HepG2 (cell line): Measurements from ENCODE around the gene ZNF207. TPM values are rescaled to one million over a fixed set of nuclear protein-coding genes. Genes with fewer than 3 reads are reported as not detected.
A peak's percentile ranks its signal among the peaks of the same experiment; 100 is the strongest.

Experiments used
- BCL6 ChIP-seq: IDR thresholded peaks from 2 replicates; pipeline ENCODE4 v1.6.1; 2016; ENCODE audit warnings: missing genetic modification reagents, missing compliant biosample characterization
- CHCHD3 ChIP-seq: sonication (generic); formaldehyde crosslinking; IDR thresholded peaks from 2 replicates; pipeline ENCODE4 v1.8.0; 2022; ENCODE audit warnings: mild to moderate bottlenecking, missing genetic modification reagents, moderate library complexity
- HHEX ChIP-seq: IDR thresholded peaks from 2 replicates; pipeline ENCODE4 v1.6.1; 2016; ENCODE audit warnings: control low read depth
- HNRNPL ChIP-seq: fragments of 200-400 bp; formaldehyde crosslinking; IDR thresholded peaks from 2 replicates; pipeline ENCODE4 v1.6.1; 2017; ENCODE audit warnings: mild to moderate bottlenecking, low read depth, low read length
- KDM5B ChIP-seq: sonication (generic); formaldehyde crosslinking; IDR thresholded peaks from 2 replicates; pipeline ENCODE4 v1.4.0; 2020; ENCODE audit warnings: missing genetic modification reagents, mild to moderate bottlenecking, borderline replicate concordance
- MEF2D ChIP-seq: sonication (generic); formaldehyde crosslinking; IDR thresholded peaks from 2 replicates; pipeline ENCODE4 v1.5.1; 2020; ENCODE audit warnings: mild to moderate bottlenecking, missing genetic modification reagents
- MIXL1 ChIP-seq: IDR thresholded peaks from 2 replicates; pipeline ENCODE4 v1.6.1; 2016
- PPARG ChIP-seq: conservative IDR thresholded peaks from 2 replicates; pipeline ENCODE4 v1.6.1; 2016; ENCODE audit warnings: missing biosample characterization, missing genetic modification reagents
- SOX5 ChIP-seq: IDR thresholded peaks from 2 replicates; pipeline ENCODE4 v1.6.1; 2016; ENCODE audit warnings: borderline replicate concordance
- TRIM22 ChIP-seq: fragments of 450-650 bp; IDR thresholded peaks from 2 replicates; pipeline ENCODE4 v1.6.1; 2017
- ZNF205 ChIP-seq: IDR thresholded peaks from 2 replicates; pipeline ENCODE4 v1.6.1; 2018; ENCODE audit warnings: missing biosample characterization, missing genetic modification reagents
- ZNF235 ChIP-seq: sonication (generic); formaldehyde crosslinking; IDR thresholded peaks from 2 replicates; pipeline ENCODE4 v1.8.1; 2023; ENCODE audit warnings: mild to moderate bottlenecking, missing genetic modification reagents, borderline replicate concordance
- ZNF3 ChIP-seq: IDR thresholded peaks from 2 replicates; pipeline ENCODE4 v1.7.0; 2017; ENCODE audit warnings: inconsistent platforms
- ZNF503 ChIP-seq: sonication (generic); formaldehyde crosslinking; IDR thresholded peaks from 2 replicates; pipeline ENCODE4 v1.4.0; 2020; ENCODE audit warnings: missing genetic modification reagents
- polyA plus RNA-seq, 8 experiments: library from polyadenylated mRNA; depleted of rRNA in 3 of 8; stranded (reverse) in 7 of 8; unstranded in 1 of 8; fragments of >200 nt; fragmentation: Illumina TruSeq in 4 of 8; extraction: Trizol in 4 of 8; gene quantifications; 2 replicates each; pipeline versions ENCODE4 v1.2.1 to v1.2.3, GENCODE V29; 2011 to 2016; ENCODE audit warnings: low read depth in 4 of 8, missing spikeins in 1 of 8, mixed read lengths in 1 of 8; ENCODE audit not compliant: insufficient read depth in 1 of 8
- total RNA-seq, 5 experiments: library from RNA; depleted of rRNA; stranded (reverse); fragments of >200 nt; fragmentation: Illumina TruSeq; extraction: Trizol; gene quantifications; 2 replicates each; pipeline ENCODE4 v1.2.3, GENCODE V29; 2016; ENCODE audit warnings: low read depth in 1 of 5
- TF ChIP-seq, protein P1 (sequence below): sonication (generic); formaldehyde crosslinking; IDR thresholded peaks from 2 replicates; pipeline ENCODE4 v1.4.0; 2020; ENCODE audit warnings: mild to moderate bottlenecking, missing genetic modification reagents, borderline replicate concordance
- TF ChIP-seq, protein P2 (sequence below): sonication (generic); formaldehyde crosslinking; IDR thresholded peaks from 2 replicates; pipeline ENCODE4 v1.8.0; 2022; ENCODE audit warnings: missing genetic modification reagents, mild to moderate bottlenecking, moderate library complexity, borderline replicate concordance
- TF ChIP-seq, protein P3 (sequence below): sonication (generic); formaldehyde crosslinking; IDR thresholded peaks from 2 replicates; pipeline ENCODE4 v1.5.0; 2020; ENCODE audit warnings: mild to moderate bottlenecking, missing genetic modification reagents

ZNF207 gene
- total and polyA plus RNA-seq, 2 of the 13 experiments (the other 11 are each of a cell fraction or from before 2014, with no cell fraction given) = 150 to 164 TPM

GRCh38 chr17:32302860-32303649, 46.9 kb upstream of the ZNF207 start (continued):
- TF ChIP-seq, protein P1, sequence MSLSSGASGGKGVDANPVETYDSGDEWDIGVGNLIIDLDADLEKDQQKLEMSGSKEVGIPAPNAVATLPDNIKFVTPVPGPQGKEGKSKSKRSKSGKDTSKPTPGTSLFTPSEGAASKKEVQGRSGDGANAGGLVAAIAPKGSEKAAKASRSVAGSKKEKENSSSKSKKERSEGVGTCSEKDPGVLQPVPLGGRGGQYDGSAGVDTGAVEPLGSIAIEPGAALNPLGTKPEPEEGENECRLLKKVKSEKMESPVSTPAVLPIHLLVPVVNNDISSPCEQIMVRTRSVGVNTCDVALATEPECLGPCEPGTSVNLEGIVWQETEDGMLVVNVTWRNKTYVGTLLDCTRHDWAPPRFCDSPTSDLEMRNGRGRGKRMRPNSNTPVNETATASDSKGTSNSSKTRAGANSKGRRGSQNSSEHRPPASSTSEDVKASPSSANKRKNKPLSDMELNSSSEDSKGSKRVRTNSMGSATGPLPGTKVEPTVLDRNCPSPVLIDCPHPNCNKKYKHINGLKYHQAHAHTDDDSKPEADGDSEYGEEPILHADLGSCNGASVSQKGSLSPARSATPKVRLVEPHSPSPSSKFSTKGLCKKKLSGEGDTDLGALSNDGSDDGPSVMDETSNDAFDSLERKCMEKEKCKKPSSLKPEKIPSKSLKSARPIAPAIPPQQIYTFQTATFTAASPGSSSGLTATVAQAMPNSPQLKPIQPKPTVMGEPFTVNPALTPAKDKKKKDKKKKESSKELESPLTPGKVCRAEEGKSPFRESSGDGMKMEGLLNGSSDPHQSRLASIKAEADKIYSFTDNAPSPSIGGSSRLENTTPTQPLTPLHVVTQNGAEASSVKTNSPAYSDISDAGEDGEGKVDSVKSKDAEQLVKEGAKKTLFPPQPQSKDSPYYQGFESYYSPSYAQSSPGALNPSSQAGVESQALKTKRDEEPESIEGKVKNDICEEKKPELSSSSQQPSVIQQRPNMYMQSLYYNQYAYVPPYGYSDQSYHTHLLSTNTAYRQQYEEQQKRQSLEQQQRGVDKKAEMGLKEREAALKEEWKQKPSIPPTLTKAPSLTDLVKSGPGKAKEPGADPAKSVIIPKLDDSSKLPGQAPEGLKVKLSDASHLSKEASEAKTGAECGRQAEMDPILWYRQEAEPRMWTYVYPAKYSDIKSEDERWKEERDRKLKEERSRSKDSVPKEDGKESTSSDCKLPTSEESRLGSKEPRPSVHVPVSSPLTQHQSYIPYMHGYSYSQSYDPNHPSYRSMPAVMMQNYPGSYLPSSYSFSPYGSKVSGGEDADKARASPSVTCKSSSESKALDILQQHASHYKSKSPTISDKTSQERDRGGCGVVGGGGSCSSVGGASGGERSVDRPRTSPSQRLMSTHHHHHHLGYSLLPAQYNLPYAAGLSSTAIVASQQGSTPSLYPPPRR (CRISPR knock-in tag) = peak; percentile 90
- TF ChIP-seq MEF2D (CRISPR knock-in tag) = peak; percentile 67; the same call in 1 of the 2 replicates
- no peak for TF ChIP-seq TRIM22
- no peak for TF ChIP-seq ZNF3 (CRISPR knock-in tag)
- 0 out of 2 replicates have a peak, but pooled peaks have one; percentile 32 for TF ChIP-seq HHEX (CRISPR knock-in tag)
- peak; percentile 94 for TF ChIP-seq PPARG (CRISPR knock-in tag)
- TF ChIP-seq MIXL1 (CRISPR knock-in tag) = 0 out of 2 replicates have a peak, but pooled peaks have one; percentile 21
- peak; percentile 75; the same call in 1 of the 2 replicates for TF ChIP-seq SOX5 (CRISPR knock-in tag)
- TF ChIP-seq HNRNPL = peak; percentile 97
- TF ChIP-seq, protein P2, sequence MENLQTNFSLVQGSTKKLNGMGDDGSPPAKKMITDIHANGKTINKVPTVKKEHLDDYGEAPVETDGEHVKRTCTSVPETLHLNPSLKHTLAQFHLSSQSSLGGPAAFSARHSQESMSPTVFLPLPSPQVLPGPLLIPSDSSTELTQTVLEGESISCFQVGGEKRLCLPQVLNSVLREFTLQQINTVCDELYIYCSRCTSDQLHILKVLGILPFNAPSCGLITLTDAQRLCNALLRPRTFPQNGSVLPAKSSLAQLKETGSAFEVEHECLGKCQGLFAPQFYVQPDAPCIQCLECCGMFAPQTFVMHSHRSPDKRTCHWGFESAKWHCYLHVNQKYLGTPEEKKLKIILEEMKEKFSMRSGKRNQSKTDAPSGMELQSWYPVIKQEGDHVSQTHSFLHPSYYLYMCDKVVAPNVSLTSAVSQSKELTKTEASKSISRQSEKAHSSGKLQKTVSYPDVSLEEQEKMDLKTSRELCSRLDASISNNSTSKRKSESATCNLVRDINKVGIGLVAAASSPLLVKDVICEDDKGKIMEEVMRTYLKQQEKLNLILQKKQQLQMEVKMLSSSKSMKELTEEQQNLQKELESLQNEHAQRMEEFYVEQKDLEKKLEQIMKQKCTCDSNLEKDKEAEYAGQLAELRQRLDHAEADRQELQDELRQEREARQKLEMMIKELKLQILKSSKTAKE (CRISPR knock-in tag) = peak; percentile 84; the same call in 1 of the 2 replicates
- TF ChIP-seq ZNF503 (CRISPR knock-in tag) = peak; percentile 80
- TF ChIP-seq KDM5B = peak; percentile 45; the same call in 1 of the 2 replicates
- TF ChIP-seq, protein P3, sequence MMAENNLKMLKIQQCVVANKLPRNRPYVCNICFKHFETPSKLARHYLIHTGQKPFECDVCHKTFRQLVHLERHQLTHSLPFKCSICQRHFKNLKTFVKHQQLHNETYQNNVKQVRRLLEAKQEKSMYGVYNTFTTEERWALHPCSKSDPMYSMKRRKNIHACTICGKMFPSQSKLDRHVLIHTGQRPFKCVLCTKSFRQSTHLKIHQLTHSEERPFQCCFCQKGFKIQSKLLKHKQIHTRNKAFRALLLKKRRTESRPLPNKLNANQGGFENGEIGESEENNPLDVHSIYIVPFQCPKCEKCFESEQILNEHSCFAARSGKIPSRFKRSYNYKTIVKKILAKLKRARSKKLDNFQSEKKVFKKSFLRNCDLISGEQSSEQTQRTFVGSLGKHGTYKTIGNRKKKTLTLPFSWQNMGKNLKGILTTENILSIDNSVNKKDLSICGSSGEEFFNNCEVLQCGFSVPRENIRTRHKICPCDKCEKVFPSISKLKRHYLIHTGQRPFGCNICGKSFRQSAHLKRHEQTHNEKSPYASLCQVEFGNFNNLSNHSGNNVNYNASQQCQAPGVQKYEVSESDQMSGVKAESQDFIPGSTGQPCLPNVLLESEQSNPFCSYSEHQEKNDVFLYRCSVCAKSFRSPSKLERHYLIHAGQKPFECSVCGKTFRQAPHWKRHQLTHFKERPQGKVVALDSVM = no peak
- TF ChIP-seq ZNF235 (CRISPR knock-in tag) = no peak
- TF ChIP-seq ZNF205 (CRISPR knock-in tag) = peak; percentile 79; the same call in 1 of the 2 replicates
- no peak for TF ChIP-seq CHCHD3 (CRISPR knock-in tag)
- peak; percentile 96 for TF ChIP-seq BCL6 (CRISPR knock-in tag)
